Vagina (tissue), 2 donors: ENCODE results near the gene TSSK6. TPM values are rescaled to one million over a fixed set of nuclear protein-coding genes. Genes with fewer than 3 reads are reported as not detected.
A peak's percentile ranks its signal among the peaks of the same experiment; 100 is the strongest.

Source experiments
- DNase-seq, 2 donors: peaks; one replicate each; pipeline ENCODE4 v3.0.0-alpha.2; 2017; ENCODE audit errors: extremely low spot score in 2 of 2
- H3K27ac ChIP-seq: fragments of 200-600 bp; sonication (generic); one replicate; pipeline ENCODE4 v1.5.1; 2019
- H3K27me3 ChIP-seq: fragments of 200-600 bp; sonication (generic); one replicate; pipeline ENCODE4 v1.5.1; 2019
- H3K36me3 ChIP-seq, 2 donors: fragments of 200-600 bp; sonication (generic); one replicate each; pipeline ENCODE4 v1.5.1; 2017 to 2019
- H3K4me1 ChIP-seq: fragments of 200-600 bp; sonication (generic); one replicate; pipeline ENCODE4 v1.5.1; 2019
- H3K4me3 ChIP-seq, 2 donors: fragments of 200-600 bp; sonication (generic); 1 replicate in 1 of 2; 2 replicates in 1 of 2; pipeline ENCODE4 v1.5.1; 2016 to 2019
- H3K9me3 ChIP-seq: fragments of 200-600 bp; sonication (generic); one replicate; pipeline ENCODE4 v1.5.1; 2019
- POLR2A ChIP-seq, 2 donors: fragments of 450-650 bp; IDR thresholded peaks; one replicate each; pipeline ENCODE4 v1.6.1; 2017; ENCODE audit warnings: antibody characterized with exemption in 2 of 2, mild to moderate bottlenecking in 2 of 2, moderate library complexity in 2 of 2
- POLR2AphosphoS5 ChIP-seq, 2 donors: sonication (generic); formaldehyde crosslinking; IDR thresholded peaks; one replicate each; pipeline ENCODE4 v1.9.0; 2017; ENCODE audit warnings: antibody characterized with exemption in 2 of 2, mild to moderate bottlenecking in 2 of 2, low read depth in 1 of 2; ENCODE audit not compliant: insufficient read depth in 1 of 2
- intact Hi-C: fragments of 100-400 bp; cut with DNase I; formaldehyde crosslinking; loops from one replicate; pipeline ENCODE4 v1.15.1; 2023
- total RNA-seq: library from RNA; depleted of rRNA; stranded (reverse); fragments of >200 nt; gene quantifications from one replicate; pipeline ENCODE4 v1.2.3, GENCODE V29; 2016
- TF ChIP-seq, protein P1 (sequence below), 3 experiments: fragments of 450-650 bp in 2 of 3; fragments of 200-600 bp in 1 of 3; sonication (generic) in 1 of 3; IDR thresholded peaks; one replicate each; pipeline ENCODE4 v1.5.1; 2017 to 2019; ENCODE audit warnings: antibody characterized with exemption in 3 of 3, mild to moderate bottlenecking in 2 of 3, moderate library complexity in 2 of 3

Gene TSSK6
- total RNA-seq, 1 donor from 2014 or later: 0.98 TPM

GRCh38 chr19:19520989-19521388, 5.6 kb upstream of the TSSK6 start:
- H3K4me1 ChIP-seq: peaks cover 19% of the 10 kb centered on the region
- no peaks in the 10 kb centered on the region for H3K9me3 ChIP-seq
- no peak overlapping the region for H3K4me3 ChIP-seq
- no peak for TF ChIP-seq POLR2AphosphoS5 (IDR thresholded peaks at IDR 0.05; ENCODE audit: insufficient read depth in 1 of 2, low read depth in 1 of 2)
- TF ChIP-seq POLR2A (IDR thresholded peaks at IDR 0.05): no peak
- TF ChIP-seq, protein P1, sequence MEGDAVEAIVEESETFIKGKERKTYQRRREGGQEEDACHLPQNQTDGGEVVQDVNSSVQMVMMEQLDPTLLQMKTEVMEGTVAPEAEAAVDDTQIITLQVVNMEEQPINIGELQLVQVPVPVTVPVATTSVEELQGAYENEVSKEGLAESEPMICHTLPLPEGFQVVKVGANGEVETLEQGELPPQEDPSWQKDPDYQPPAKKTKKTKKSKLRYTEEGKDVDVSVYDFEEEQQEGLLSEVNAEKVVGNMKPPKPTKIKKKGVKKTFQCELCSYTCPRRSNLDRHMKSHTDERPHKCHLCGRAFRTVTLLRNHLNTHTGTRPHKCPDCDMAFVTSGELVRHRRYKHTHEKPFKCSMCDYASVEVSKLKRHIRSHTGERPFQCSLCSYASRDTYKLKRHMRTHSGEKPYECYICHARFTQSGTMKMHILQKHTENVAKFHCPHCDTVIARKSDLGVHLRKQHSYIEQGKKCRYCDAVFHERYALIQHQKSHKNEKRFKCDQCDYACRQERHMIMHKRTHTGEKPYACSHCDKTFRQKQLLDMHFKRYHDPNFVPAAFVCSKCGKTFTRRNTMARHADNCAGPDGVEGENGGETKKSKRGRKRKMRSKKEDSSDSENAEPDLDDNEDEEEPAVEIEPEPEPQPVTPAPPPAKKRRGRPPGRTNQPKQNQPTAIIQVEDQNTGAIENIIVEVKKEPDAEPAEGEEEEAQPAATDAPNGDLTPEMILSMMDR (IDR thresholded peaks at IDR 0.05): no peak
- no peaks in the 10 kb centered on the region for H3K27me3 ChIP-seq
- DNase-seq: no peak
- H3K27ac ChIP-seq: no peak overlapping the region
- intact Hi-C loops: no loop called here
- H3K36me3 ChIP-seq: peaks cover 0 to 3% of the 10 kb centered on the region in 2 donors

GRCh38 chr19:19517235-19517619, 1.9 kb upstream of the TSSK6 start:
- Histone ChIP-seq H3K4me1 (peaks cover 37% of the 10 kb centered on the region), H3K27me3 (no peaks in the 10 kb centered on the region), H3K27ac (no peak overlapping the region), H3K36me3 (no peaks in the 10 kb centered on the region), H3K9me3 (no peaks in the 10 kb centered on the region), H3K4me3 (peak overlapping the region; percentile 56 to 69)
- intact Hi-C loops: no loop called here
- TF ChIP-seq POLR2AphosphoS5 (IDR thresholded peaks at IDR 0.05; ENCODE audit: insufficient read depth in 1 of 2, low read depth in 1 of 2): no peak
- TF ChIP-seq, protein P1 (IDR thresholded peaks at IDR 0.05): no peak
- no peak for TF ChIP-seq POLR2A (IDR thresholded peaks at IDR 0.05)
- DNase-seq: no peak

DNA sequence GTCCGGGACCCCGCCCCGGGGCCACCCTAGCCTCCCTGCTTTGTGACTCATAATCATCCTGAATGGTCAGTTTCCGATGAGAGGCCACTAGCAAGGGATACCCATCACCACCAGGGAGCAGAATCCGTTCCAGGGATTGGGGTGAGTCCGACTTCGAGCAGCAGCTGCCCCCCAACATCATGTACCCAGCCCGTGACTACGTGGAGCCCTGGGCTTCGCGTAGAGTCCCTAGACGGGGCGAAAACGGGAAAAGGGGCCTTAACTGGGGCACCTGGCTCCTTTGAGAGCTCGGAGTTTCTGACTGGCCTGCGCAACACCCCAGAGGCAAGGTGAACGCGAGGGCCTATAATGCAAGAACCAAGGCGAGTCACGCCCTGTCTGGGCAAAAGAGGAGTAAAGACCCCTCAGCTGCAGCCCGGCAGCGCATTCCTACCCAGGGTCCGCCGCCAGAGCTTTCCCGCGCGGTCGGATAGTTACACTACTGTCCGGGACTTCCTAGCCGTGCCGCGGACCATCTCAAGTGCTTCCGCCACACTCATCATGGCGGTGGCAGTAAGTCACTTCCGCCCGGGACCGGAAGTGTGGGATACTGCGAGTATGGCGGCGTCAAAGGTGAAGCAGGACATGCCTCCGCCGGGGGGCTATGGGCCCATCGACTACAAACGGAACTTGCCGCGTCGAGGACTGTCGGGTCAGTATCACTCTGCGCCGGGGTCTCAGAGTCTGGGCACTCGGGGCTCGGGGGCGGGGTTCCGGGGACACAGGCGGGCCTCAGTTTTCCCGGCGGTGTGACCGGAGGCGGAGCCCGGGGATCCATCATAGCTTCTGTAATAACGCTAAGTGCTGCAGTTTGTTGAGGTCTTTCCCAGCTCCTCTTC, 533 bp upstream of the TSSK6 start, which contains the start of gene NDUFA13:
Gene NDUFA13 (plus strand): TSS at position 584 of the 878 bp plus-strand sequence. CDS start 14 bp downstream, at position 598.
- Histone ChIP-seq H3K4me1 (peaks cover 37% of the 10 kb centered on the region), H3K4me3 (peak within 1 kb of the TSS; percentile 56 to 69), H3K27ac (peak within 1 kb of the TSS; percentile 80), H3K27me3 (no peaks in the 10 kb centered on the region), H3K36me3 (no peaks in the 10 kb centered on the region), H3K9me3 (no peaks in the 10 kb centered on the region)
- peak in 1 of 2 donors; percentile 92 for DNase-seq
- peak in 1 of 2 donors; percentile 44 for TF ChIP-seq POLR2A (IDR thresholded peaks at IDR 0.05)
- TF ChIP-seq, protein P1 (IDR thresholded peaks at IDR 0.05): no peak
- TF ChIP-seq POLR2AphosphoS5 (IDR thresholded peaks at IDR 0.05; ENCODE audit: insufficient read depth in 1 of 2, low read depth in 1 of 2): peak; percentile 98 to 99
- intact Hi-C loops: no loop called here

DNA sequence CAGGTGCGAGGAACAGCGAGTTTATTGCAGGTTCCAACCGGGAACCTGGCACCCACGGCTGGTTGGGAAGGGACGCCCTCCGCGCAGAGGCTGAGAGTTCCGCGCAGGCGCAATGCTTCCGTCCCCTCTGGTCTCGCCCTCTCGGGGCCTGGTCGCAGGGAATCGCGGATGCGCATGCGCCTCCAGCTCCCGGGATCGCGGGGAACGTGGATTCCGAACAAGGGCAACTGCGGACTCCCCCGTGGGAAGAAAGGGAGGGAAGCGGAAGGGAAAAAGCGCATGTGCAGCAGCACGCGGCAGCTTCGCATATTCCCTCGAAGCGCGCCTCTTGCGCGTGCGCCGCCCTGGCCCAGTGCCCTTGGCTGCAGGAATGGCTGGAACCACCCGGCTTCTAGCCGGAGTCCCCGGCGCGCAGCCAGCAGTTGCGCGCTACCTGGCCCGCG, 1.1 kb downstream of the TSSK6 start:
- Histone ChIP-seq H3K27ac (no peak overlapping the region), H3K36me3 (no peaks in the 10 kb centered on the region), H3K4me3 (peak overlapping the region; percentile 11 to 20), H3K4me1 (peaks cover 37% of the 10 kb centered on the region), H3K27me3 (no peaks in the 10 kb centered on the region), H3K9me3 (no peaks in the 10 kb centered on the region)
- TF ChIP-seq POLR2AphosphoS5 (IDR thresholded peaks at IDR 0.05; ENCODE audit: insufficient read depth in 1 of 2, low read depth in 1 of 2): peak in 1 of 2 donors; percentile 26
- no peak for TF ChIP-seq POLR2A (IDR thresholded peaks at IDR 0.05)
- intact Hi-C loops: no loop called here
- DNase-seq: no peak

- Histone ChIP-seq H3K36me3 (no peaks in the 10 kb centered on the region), H3K4me1 (peaks cover 37% of the 10 kb centered on the region), H3K9me3 (no peaks in the 10 kb centered on the region), H3K4me3 (peak overlapping the region; percentile 11 to 20), H3K27me3 (no peaks in the 10 kb centered on the region), H3K27ac (no peak overlapping the region)
- TF ChIP-seq POLR2AphosphoS5 (IDR thresholded peaks at IDR 0.05; ENCODE audit: insufficient read depth in 1 of 2, low read depth in 1 of 2) (no peak), POLR2A (IDR thresholded peaks at IDR 0.05) (no peak)
- TF ChIP-seq, protein P1 (IDR thresholded peaks at IDR 0.05): no peak
- intact Hi-C loops: no loop called here
- no peak for DNase-seq
These were observed 1.7 kb downstream of the TSSK6 start for GRCh38 chr19:19513682-19514081.
